Trophoblast cell (in vitro differentiated cells and primary cell): ENCODE results near the gene OPCML.

Experiments used
- DNase-seq, 2 donors: peaks; one replicate each; pipeline ENCODE4 v3.0.0-alpha.2; 2016
- H2AFZ ChIP-seq: 2 replicates; pipeline ENCODE4 v1.6.1; 2013; ENCODE audit warnings: low read length, moderate library complexity, mild to moderate bottlenecking; ENCODE audit not compliant: insufficient read depth, poor library complexity
- H2AK5ac ChIP-seq: 2 replicates; pipeline ENCODE4 v1.6.1; 2013; ENCODE audit warnings: mild to moderate bottlenecking, low read length
- H2BK120ac ChIP-seq: 2 replicates; pipeline ENCODE4 v1.6.1; 2013; ENCODE audit warnings: low read length, mild to moderate bottlenecking, moderate library complexity; ENCODE audit not compliant: insufficient read depth, poor library complexity
- H2BK12ac ChIP-seq: 2 replicates; pipeline ENCODE4 v1.6.1; 2013; ENCODE audit warnings: mild to moderate bottlenecking, low read length, moderate library complexity
- H2BK5ac ChIP-seq: 2 replicates; pipeline ENCODE4 v1.6.1; 2013; ENCODE audit warnings: low read length, low read depth, moderate library complexity, mild to moderate bottlenecking; ENCODE audit not compliant: poor library complexity
- H3K14ac ChIP-seq: 2 replicates; pipeline ENCODE4 v1.6.1; 2013; ENCODE audit warnings: mild to moderate bottlenecking, low read length
- H3K18ac ChIP-seq: 2 replicates; pipeline ENCODE4 v1.6.1; 2013; ENCODE audit warnings: mild to moderate bottlenecking, low read length
- H3K23ac ChIP-seq: 2 replicates; pipeline ENCODE4 v1.6.1; 2013; ENCODE audit warnings: low read length
- H3K27ac ChIP-seq: 2 replicates; pipeline ENCODE4 v1.5.1; 2013; ENCODE audit warnings: low read depth, mild to moderate bottlenecking, inconsistent platforms, low read length, moderate library complexity
- H3K27me3 ChIP-seq: 2 replicates; pipeline ENCODE4 v1.6.1; 2013; ENCODE audit warnings: inconsistent platforms, mild to moderate bottlenecking, low read length, moderate library complexity; ENCODE audit not compliant: insufficient read depth
- H3K36me3 ChIP-seq, 2 experiments: 1 replicate in 1 of 2; 2 replicates in 1 of 2; pipeline ENCODE4 v1.6.1; 2013; ENCODE audit warnings: low read length in 2 of 2, mild to moderate bottlenecking in 2 of 2, moderate library complexity in 1 of 2; ENCODE audit not compliant: insufficient read depth in 2 of 2, control insufficient read depth in 1 of 2
- H3K4ac ChIP-seq: 2 replicates; pipeline ENCODE4 v1.6.1; 2013; ENCODE audit warnings: low read depth, mild to moderate bottlenecking, low read length, moderate library complexity
- H3K4me1 ChIP-seq, 2 experiments: 1 replicate in 1 of 2; 2 replicates in 1 of 2; pipeline ENCODE4 v1.6.1; 2013; ENCODE audit warnings: low read length in 2 of 2, mild to moderate bottlenecking in 2 of 2, moderate library complexity in 1 of 2; ENCODE audit not compliant: insufficient read depth in 2 of 2, control insufficient read depth in 1 of 2
- H3K4me2 ChIP-seq: 2 replicates; pipeline ENCODE4 v1.6.1; 2013; ENCODE audit warnings: inconsistent platforms, mild to moderate bottlenecking, low read length, moderate library complexity
- H3K4me3 ChIP-seq: 2 replicates; pipeline ENCODE4 v1.5.1; 2013; ENCODE audit warnings: mild to moderate bottlenecking, low read depth, low read length, inconsistent platforms
- H3K79me1 ChIP-seq: one replicate; pipeline ENCODE4 v1.6.1; 2013; ENCODE audit warnings: low read length
- H3K79me2 ChIP-seq: 2 replicates; pipeline ENCODE4 v1.6.1; 2013; ENCODE audit warnings: low read length, mild to moderate bottlenecking; ENCODE audit not compliant: control insufficient read depth, insufficient read depth, poor library complexity
- H3K9ac ChIP-seq: 2 replicates; pipeline ENCODE4 v1.6.1; 2013; ENCODE audit warnings: mild to moderate bottlenecking, low read length
- H3K9me3 ChIP-seq: 2 replicates; pipeline ENCODE4 v1.6.1; 2013; ENCODE audit warnings: low read depth, mild to moderate bottlenecking, control low read depth, inconsistent platforms, low read length; ENCODE audit not compliant: insufficient read depth
- H4K12ac ChIP-seq: 2 replicates; pipeline ENCODE4 v1.6.1; 2013; ENCODE audit warnings: low read depth, mild to moderate bottlenecking, low read length, moderate library complexity
- H4K8ac ChIP-seq: 2 replicates; pipeline ENCODE4 v1.6.1; 2013; ENCODE audit warnings: low read depth, mild to moderate bottlenecking, low read length, moderate library complexity
- H4K91ac ChIP-seq: one replicate; pipeline ENCODE4 v1.6.1; 2013; ENCODE audit warnings: low read depth, mild to moderate bottlenecking, low read length, moderate library complexity
- WGBS: extraction: QIAGEN DNeasy Blood & Tissue Kit; methylation state at CpG from one replicate; pipeline ENCODE4 v1.1.7; 2013; ENCODE audit warnings: missing lambda C conversion rate; ENCODE audit not compliant: insufficient read length, insufficient coverage; ENCODE audit errors: extremely low coverage; 5-methylcytosine and 5-hydroxymethylcytosine counted together

The OPCML gene

DNA sequence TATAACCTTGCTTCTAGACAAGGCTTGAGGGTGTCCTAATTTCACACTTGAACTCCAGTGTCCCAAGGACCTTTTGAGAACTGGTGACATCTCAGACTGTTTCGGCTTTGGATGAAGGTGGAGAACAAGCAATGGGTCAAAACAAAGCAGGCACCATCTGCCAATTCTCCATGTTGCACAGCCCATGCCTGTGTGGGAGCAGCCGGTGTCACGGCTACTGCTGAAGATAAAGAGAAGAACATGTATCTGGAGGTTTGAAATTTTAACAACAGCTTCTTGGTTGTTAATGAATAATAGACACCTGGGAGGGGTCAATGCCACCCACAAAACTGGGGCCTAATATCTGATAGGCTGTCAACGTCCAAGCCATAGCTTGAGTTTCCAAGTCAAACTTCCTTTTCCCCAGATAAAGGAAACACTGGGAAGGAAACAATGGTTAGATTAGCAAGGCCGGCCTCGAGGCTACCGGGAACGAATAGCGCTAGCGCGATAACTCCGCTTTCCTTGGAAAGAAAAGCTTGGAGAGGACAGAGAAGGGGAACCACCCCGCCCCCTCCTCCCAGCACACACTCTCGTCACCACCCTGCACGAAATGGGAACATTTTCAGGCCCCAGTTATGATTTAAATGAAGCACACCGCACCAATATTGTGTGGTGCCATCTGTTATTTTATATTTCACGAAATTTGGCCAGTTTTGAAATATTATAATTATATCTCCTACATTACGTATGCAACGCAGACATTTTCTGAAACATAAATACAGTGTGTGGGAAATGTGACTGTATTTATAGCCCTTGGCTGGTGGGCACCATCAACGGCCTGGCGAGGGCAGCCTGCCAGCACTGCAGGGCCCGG, 21.8 kb upstream of the OPCML start:
- WGBS: no CpG with 5 or more reads among the region's 22 CpGs
- Histone ChIP-seq H2BK120ac (no peak overlapping the region), H3K36me3 (no peaks in the 10 kb centered on the region), H3K14ac (no peak overlapping the region), H3K4me2 (no peak overlapping the region), H3K79me2 (no peaks in the 10 kb centered on the region), H2BK5ac (no peak overlapping the region), H2AFZ (no peak overlapping the region), H3K23ac (no peak overlapping the region), H3K4ac (no peak overlapping the region), H2BK12ac (no peak overlapping the region), H4K12ac (no peak overlapping the region), H3K18ac (no peak overlapping the region), H3K27ac (no peak overlapping the region), H3K4me3 (no peak overlapping the region), H3K4me1 (no peaks in the 10 kb centered on the region), H3K9me3 (no peaks in the 10 kb centered on the region), H3K9ac (no peak overlapping the region), H2AK5ac (no peak overlapping the region), H4K8ac (no peak overlapping the region), H3K79me1 (no peaks in the 10 kb centered on the region), H4K91ac (no peak overlapping the region), H3K27me3 (no peaks in the 10 kb centered on the region)
- no peak for DNase-seq

DNA sequence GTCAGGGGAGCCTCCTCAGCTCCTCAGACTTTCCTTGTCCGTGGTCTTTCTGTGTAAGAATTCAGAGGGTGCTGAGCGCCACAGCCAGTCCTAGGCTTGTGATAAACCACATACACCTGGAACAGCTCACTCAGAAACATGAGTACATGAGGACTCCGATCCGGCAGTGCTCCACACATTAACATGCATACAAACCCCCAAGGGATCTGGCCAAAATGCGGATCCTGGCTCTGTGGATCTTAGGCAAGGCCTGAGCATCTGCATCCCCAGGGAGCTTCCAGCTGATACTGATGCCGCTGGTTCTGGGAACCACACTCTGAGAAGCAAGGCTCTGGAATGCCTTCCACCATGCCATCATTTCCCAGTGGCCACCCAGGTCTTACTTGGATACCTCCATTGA, 20.6 kb upstream of the OPCML start:
- no peak overlapping the region for H3K4me3 ChIP-seq
- DNase-seq: no peak
- H3K4me2 ChIP-seq: no peak overlapping the region
- no peak overlapping the region for H2BK12ac ChIP-seq
- H3K14ac ChIP-seq: no peak overlapping the region
- no peaks in the 10 kb centered on the region for H3K9me3 ChIP-seq
- no peak overlapping the region for H4K8ac ChIP-seq
- no peak overlapping the region for H3K23ac ChIP-seq
- no peaks in the 10 kb centered on the region for H3K36me3 ChIP-seq
- no peak overlapping the region for H3K27ac ChIP-seq
- no peak overlapping the region for H4K91ac ChIP-seq
- H3K79me2 ChIP-seq: no peaks in the 10 kb centered on the region
- no peak overlapping the region for H2AK5ac ChIP-seq
- no peak overlapping the region for H3K9ac ChIP-seq
- H4K12ac ChIP-seq: no peak overlapping the region
- H2BK120ac ChIP-seq: no peak overlapping the region
- H3K4me1 ChIP-seq: no peaks in the 10 kb centered on the region
- no peak overlapping the region for H3K18ac ChIP-seq
- no peak overlapping the region for H2BK5ac ChIP-seq
- H3K4ac ChIP-seq: no peak overlapping the region
- no peaks in the 10 kb centered on the region for H3K27me3 ChIP-seq
- no CpG with 5 or more reads among the region's 6 CpGs for WGBS
- H3K79me1 ChIP-seq: no peaks in the 10 kb centered on the region
- no peak overlapping the region for H2AFZ ChIP-seq

DNA sequence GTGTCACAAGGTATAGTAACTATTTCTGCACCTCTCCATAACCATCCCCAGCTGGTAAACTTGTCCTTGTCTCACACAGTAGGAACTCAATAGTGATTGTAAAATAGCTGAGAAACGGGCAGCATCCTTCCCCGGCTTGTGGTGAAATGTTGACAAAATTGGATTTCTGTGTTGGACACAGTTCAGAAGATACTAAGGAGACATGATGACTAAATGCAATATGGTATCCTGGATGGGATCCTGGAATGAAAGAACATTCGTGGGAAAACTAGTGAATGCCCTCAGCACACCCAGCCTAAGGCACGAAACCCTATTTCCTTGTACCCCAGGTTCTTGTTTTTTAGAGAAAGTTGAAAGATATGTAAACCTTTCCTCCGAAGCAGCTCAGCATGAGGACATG, 18.8 kb upstream of the OPCML start:
- no peak overlapping the region for H4K12ac ChIP-seq
- no CpG with 5 or more reads among the region's 5 CpGs for WGBS

DNA sequence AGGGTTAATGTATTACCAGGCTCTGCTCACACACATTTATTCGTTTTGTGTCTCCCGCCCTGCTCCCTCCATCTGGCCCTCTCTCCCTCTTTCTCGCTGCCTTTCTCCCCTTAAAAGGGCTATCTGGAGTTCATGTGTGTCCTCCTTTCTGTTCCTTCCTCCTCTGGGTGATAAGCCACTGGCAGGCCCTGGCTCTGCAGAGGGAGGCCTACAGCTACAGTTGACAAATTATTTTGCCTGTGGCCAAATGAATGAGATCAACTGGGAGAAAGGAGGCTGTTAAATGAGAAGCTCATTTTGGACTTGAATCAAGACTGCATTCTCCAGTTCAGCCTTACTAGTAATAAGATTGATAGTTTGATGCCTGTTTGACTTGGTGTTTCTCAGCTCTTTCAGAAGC, 17.5 kb upstream of the OPCML start:
- H3K4me2 ChIP-seq: no peak overlapping the region
- H3K4me3 ChIP-seq: no peak overlapping the region
- no peak overlapping the region for H2BK5ac ChIP-seq
- H3K14ac ChIP-seq: no peak overlapping the region
- no peaks in the 10 kb centered on the region for H3K27me3 ChIP-seq
- DNase-seq: no peak
- no peaks in the 10 kb centered on the region for H3K36me3 ChIP-seq
- no peak overlapping the region for H3K4ac ChIP-seq
- H3K79me1 ChIP-seq: no peaks in the 10 kb centered on the region
- no peak overlapping the region for H3K18ac ChIP-seq
- H2BK12ac ChIP-seq: no peak overlapping the region
- no peaks in the 10 kb centered on the region for H3K9me3 ChIP-seq
- no peak overlapping the region for H4K91ac ChIP-seq
- H2BK120ac ChIP-seq: no peak overlapping the region
- no CpG with 5 or more reads among the region's 3 CpGs for WGBS
- H2AFZ ChIP-seq: no peak overlapping the region
- H4K12ac ChIP-seq: no peak overlapping the region
- no peaks in the 10 kb centered on the region for H3K79me2 ChIP-seq
- H3K27ac ChIP-seq: no peak overlapping the region
- no peak overlapping the region for H4K8ac ChIP-seq
- H3K23ac ChIP-seq: no peak overlapping the region
- no peak overlapping the region for H3K9ac ChIP-seq
- H3K4me1 ChIP-seq: peaks cover 3 to 4% of the 10 kb centered on the region in 2 experiments
- no peak overlapping the region for H2AK5ac ChIP-seq

More for the DNA sequence above, 18.8 kb upstream of the OPCML start:
- no peak overlapping the region for H2BK120ac ChIP-seq
- H3K4me1 ChIP-seq: peaks cover 3 to 4% of the 10 kb centered on the region in 2 experiments
- no peak overlapping the region for H3K9ac ChIP-seq
- no peaks in the 10 kb centered on the region for H3K27me3 ChIP-seq
- no peak overlapping the region for H3K14ac ChIP-seq
- no peaks in the 10 kb centered on the region for H3K79me1 ChIP-seq
- H3K18ac ChIP-seq: no peak overlapping the region
- H2AK5ac ChIP-seq: no peak overlapping the region
- H3K4ac ChIP-seq: no peak overlapping the region
- DNase-seq: no peak
- no peak overlapping the region for H3K4me3 ChIP-seq
- H3K79me2 ChIP-seq: no peaks in the 10 kb centered on the region
- no peak overlapping the region for H2AFZ ChIP-seq
- no peak overlapping the region for H3K4me2 ChIP-seq
- H3K9me3 ChIP-seq: no peaks in the 10 kb centered on the region
- no peak overlapping the region for H2BK12ac ChIP-seq
- H4K8ac ChIP-seq: no peak overlapping the region
- H3K27ac ChIP-seq: no peak overlapping the region
- H4K91ac ChIP-seq: no peak overlapping the region
- no peak overlapping the region for H2BK5ac ChIP-seq
- H3K36me3 ChIP-seq: no peaks in the 10 kb centered on the region
- no peak overlapping the region for H3K23ac ChIP-seq
